HG03064 (cell line): ENCODE measurements around the gene CARTPT.

Experiments
- ATAC-seq: cut with Tn5 transposase; IDR thresholded peaks from one replicate; pipeline ENCODE4 v1.9.1; 2021; ENCODE audit warnings: low read depth; ENCODE audit not compliant: unreplicated experiment

Gene CARTPT

DNA sequence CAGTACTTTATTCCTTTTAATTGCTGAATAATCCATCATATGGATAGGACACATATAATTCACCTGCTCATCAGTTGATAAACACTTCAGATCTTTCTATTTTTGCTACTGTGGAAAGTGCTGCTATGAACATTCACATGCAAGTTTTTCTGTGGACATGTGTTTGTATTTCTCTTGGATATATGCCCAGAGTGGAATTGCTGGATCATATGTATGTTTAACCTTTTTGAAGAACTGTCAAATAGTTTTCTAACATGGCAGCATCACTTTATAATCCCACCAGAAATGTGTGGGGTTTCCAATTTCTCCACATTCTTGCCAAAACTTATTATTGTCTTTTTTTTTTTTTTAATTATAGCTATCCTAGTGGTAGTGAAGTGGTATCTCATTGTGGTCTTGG, 15.1 kb downstream of the CARTPT start:
- ATAC-seq, result no peak

DNA sequence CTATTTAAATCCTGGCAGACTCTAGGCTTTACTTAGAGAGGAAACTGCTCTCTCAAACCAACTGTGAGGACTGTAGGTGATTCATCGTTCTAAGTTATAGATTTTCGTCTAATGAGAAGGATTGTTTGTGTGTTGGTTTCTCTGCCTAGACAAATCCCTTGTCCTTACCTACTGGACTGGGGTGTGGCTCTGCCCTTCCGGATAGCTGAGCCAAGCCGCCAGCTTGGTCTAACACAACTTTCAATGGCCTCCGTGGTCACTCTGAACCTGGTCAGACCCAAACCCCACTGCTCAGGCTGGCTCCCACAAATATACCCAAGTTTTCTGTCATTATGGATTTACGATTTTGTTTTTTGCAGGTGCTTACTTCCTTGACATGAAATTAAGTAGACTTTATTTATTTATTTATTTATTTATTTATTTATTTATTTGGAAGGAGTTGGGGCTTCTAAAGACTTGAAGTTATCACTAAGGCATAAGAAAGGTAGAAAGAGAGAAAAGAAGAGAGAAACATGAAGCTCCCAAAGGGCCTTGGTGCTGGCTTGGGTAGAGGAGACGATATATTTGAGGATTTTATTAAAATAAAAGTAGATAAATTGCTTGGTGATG, 19.0 kb downstream of the CARTPT start:
- ATAC-seq, result no peak

DNA sequence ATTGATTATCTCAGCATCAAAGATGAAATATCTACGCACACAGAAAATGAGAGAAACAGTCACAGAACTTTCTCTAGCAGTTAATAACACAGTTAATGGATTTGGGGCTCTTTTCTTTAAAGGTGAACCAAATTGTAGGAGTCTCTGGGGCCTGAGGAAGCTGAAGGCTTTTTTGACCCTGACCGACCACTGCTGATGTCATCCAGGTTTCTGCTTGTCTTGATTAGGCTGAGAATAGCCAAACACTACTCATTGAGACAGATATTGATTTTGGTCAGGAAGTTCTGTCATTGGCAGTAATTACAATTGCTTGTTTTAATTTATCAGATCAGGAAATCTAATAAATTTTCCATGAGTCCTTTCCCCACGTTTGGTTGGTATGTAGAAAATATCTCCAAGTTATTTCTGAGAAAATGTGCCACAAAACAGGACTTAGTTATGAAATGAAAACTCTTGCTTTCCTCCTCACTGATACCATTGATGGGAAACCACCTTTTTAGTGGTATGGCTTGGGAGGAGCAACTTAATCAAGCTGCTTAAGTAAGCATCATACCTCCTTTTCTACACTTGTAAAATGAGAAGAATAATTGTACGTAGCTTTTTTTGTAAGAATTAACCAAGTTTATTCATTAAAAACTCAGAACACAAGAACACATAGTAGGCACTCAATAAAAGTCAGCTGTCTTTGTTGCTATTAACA, 19.7 kb downstream of the CARTPT start:
- no peak for ATAC-seq

DNA sequence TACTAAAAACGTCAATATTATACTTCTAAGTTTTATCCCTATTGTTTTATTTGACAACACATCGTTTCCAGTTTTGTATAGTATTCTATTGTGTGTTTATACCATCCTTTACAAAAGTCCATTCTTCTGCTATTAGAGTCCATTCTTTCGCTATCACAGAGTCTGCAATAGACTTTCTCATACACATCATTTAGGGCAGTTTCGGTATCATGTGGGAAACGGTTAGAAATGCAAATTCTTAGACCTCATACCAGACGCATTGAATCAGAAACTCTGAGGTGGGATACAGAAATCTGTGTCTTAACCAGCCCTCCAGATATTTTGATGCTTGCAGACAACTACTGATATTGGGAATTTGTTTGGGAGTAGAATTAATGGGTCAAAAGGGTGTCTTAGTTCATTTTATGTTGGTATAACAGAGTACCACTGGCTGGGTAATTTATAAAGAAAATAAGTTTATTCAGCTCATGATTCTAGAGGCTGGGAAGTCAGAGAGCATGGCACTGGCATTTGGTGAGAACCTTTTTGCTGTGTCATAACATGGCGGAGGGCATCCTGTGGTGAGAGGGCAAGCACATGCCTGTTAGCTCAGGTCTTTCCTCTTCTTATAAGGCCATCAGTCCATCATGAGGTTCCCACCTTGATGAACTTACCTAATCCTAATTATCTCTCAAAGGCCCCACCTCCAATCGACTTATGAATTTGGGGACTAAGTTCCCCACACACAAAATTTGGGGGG, 21.1 kb downstream of the CARTPT start:
- ATAC-seq, result peak; percentile 57

DNA sequence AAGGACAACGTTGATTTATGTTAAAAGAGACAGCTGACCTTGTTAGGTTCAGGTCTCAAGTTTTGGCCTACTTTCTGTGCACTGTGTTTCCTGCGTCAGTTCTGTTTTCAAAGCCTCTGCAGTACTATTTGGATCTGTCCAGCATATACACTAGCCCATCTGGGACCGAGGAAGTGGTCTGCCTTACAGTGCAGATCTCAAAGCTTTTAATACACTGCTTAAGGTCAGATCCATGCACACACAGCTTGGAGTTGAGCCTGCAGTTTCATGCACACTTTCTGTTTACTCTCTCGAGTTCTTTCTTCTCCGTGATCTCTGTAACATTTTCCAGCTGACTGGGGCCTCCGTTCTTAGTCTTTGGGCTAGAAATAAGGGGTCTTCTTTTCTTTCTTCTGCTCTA, 24.1 kb downstream of the CARTPT start:
- no peak for ATAC-seq

DNA sequence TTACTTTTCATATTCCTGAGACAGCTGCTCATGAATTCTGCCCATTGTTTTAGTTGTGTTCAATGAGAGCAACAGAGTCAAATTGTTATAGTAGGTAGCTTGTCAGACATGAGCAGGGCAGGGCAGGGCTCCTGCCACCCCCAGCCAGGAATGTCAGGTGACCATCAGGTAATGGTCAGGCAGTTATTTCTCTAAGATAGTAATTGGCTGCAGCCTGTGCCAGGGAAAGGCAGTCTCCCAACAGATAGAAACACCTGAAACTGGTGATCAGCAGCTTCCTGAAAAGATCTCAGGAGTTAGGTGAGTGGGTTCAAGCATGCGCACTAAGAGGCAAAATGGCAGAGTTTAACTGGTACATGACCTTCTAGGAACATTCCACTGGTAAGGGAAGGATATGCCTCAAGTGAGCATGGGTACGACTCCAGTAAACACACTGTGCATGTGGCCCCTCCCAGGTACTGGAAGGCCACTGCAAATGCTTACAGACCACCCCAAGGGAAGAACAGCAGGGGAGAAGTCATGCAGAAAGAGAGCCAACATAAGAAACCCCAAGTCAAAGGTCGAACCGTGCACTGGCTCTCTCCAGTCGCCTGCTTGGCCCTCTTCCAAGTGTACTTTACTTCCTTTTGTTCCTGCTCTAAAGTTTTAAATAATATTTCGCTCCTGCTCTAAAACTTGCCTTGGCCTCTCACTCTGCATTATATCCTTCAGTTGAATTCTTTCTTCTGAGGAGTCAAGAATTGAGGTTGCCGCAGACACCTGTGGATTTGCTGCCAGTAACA, 25.1 kb downstream of the CARTPT start:
- ATAC-seq, result no peak

DNA sequence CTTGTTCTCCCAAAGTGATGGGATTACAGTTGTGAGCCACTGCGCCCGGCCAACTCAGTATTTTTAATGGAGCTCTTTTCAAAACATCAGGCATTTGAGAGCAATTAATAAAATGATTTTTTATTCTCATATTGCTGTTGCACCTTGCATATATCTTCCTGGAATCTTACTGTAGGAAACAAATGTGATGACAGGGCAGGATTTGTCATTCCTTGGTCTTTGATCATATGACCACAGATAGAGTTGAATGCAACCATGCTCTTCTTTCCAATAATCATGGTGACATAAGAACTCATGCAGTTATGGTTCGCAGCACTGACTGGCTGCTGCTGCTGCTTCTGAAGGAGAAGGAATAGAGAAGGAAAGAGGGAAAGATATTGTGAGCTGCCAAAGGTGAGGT, 28.1 kb downstream of the CARTPT start:
- no peak for ATAC-seq

DNA sequence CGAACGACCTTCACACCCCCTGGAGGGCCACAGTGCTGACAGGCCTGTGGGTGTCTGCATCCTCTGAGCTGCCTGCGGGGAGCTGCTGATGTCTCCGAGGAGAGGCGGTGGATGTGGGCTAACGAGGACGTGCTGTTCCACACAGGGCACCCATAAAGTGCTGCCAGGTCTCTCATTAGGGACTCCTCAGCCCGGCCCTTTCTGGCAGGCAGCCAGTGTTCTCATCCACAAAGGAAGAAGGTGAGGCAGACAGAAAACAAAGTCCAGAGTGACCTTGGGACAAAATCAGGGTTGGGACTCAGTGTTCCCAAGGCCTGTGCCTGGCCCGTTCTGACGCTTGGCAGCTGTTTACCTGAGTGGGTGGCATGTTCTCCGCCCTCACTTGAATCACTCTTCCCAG, 29.3 kb downstream of the CARTPT start:
- no peak for ATAC-seq

DNA sequence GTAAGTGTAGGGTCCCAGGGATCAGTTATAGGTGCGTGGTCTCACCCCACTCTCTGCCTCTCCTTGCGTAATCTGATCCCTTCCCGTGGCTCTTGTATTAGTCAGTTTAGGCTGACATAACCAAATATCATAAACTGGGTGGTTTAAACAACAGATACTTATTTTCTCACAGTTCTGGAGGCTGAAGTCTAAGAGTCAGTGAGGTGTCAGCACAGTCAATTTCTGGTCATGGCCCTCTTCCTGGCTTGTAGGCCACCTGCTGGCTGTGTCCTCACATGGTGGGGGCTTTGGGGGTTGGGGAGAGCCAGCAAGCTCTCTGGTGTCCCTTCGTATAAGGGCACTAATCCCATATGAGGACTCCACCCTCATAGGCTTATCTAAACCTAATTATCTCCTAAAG, 32.3 kb downstream of the CARTPT start:
- ATAC-seq, result no peak

DNA sequence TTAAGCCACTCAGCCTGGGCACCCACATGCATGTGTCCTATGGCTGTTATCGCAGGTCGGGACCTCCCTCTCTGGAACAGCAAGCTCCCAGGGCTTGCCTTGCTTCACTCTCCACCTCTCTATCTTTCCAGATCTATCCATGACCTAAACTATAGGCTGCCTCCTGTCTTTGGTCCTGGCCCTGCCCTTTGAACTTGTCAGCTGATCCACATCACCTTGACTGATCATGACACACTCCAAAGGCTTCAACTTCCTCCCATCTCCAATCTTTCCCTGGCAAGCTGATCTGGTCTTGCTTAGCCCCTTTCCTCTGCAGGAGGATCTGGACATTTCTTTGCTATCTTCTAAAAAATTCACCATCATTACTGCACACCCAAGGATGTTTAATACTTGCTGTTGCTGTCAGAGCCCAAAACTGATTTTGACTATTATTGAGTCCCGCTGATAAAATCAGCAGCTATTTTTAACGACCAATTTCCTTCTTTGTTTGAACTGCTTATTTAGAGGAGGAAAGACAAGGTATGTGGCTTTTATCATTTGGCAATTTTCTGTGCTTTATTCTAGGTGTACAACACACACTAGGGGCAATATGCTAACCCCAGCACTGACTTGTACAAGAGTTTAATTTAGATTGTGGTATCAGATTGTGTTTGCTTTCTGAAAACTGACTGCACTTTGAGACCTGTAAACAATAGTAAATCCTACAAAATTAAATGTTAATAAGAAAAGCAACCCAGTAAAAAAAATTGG, 33.5 kb downstream of the CARTPT start:
- ATAC-seq, result no peak

DNA sequence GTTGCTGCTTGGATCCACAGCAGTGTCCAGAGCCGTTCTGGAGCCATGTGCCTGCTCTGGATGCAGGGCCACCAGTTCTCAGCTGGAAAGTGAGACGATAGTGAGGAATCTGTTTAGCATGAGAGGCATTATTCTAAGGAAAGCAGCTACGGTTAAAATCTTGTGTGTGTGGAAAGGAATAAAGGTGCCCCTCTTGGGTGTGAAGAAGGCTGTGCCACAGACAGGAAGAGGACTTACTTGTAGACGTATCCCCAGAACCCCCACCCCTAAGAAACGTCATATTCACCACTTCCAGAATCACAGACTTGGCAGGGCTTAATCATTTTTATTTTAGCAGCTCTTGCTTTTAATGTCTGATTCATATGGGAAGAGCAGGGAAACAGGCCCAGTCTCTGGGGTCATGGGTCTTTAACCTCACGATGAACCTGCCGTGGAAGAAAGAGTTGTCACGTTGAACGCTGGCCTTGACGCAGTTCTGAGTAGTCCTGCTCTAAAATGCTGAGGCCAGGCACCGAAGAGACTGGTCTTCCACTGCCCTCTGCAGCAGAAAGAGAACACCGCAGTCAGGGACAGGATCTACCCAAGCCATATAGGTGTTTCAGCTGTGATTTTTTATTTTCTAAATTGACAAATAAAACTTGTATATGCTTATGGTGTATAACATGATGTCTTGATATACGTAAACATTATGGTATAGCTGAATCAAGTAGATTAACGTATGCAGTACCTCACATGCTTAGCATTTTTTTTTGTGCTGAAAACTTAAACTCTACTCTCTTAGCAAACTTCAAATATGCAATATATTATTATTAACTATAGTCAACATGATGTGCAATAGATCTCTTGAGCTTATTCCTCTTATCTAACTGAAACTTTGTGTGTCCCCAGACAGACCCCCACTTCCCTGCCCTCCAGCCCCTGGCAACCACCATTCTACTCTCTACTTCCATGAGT, 38.8 kb downstream of the CARTPT start:
- no peak for ATAC-seq

DNA sequence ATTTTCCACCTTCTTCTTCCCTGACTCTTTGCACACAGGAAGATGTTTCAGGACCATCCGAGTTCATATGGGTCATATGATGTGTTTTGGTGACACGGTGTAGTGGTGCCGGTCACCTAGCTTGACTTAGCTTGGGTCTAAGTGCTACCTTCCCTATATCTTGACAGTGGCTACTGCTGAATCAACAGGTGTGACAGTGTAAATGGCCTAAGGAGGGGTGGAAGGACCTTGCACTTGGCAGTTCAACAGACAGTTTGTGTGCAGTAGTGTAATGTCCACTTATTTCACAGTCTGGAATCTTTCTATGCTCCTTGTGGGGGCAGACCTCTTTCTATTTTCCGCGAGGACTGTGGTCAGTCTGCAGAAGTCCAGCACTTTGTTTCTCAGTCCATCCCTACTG, 43.8 kb downstream of the CARTPT start:
- no peak for ATAC-seq

DNA sequence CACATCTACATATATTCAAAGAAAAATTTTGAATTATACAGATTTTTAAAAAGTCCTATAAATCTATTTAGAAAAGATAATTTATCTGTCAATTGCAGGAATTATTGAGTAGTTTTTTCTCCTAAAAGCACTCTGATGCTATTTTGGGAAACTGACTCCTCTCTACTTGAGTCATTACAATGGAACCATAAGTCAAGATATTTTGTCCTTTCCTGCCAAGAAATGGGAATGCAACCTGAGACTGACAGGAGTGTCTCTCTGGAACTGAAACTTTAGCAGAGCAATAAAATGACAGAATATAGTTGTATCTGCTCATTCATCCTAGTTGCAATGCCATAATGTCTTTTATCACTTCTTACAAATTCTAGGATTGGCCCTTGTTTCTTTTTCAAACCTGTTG, 48.6 kb downstream of the CARTPT start:
- ATAC-seq, result no peak

DNA sequence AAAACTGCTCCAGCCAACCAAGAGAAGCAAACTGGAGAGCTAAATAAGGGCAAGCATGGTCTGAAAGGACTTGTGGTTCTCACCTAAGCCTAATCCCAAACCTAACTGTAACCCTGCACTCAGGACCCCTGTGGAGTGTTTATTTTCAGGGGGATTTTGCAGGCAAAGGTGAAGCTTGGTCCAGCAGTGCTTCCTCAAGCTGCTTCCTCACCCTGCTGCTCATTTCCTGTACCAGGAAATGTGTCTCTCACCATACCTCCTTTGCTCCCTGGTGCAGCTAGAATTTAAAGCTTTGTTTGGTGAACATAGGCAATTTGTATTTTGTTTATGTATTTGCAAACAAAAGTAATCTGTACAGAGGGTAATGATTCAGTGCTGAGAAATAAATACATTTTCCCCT, 50.2 kb downstream of the CARTPT start:
- ATAC-seq, result no peak

DNA sequence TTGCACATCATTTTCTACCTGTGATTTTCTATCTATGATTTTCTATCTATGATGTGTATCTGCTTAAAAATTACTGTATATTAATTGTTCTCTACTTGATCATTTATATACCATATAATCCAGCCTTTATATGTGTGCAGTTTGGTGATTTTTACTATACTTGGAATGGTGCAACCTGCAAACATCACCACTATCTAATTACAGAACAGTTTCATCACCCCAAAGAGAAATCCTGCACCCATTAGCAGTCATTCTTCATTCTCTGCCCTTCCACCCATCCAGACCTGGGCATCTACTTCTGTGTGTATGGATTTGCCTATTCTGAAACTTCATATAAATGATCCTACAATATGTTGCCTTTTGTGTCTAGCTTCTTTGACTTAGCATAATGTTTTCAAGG, 51.3 kb downstream of the CARTPT start:
- no peak for ATAC-seq
